Measurements from ENCODE around the gene FGF12. TPM values are rescaled to one million over a fixed set of nuclear protein-coding genes. Genes with fewer than 3 reads are reported as not detected.

FGF12 gene
- total RNA-seq, 3 donors from 2014 or later = 0.44 to 2.1 (median 0.66) TPM

- H3K36me3 ChIP-seq = no peaks in the 10 kb centered on the region
- intact Hi-C loops (cut with DNase I; ENCODE audit: low total_unique reads) = no loop called here
Measured at GRCh38 chr3:192490720-192491119, 236.6 kb downstream of the FGF12 start.

GRCh38 chr3:192489579-192489978 lies 237.8 kb downstream of the FGF12 start:
- H3K27me3 ChIP-seq = no peaks in the 10 kb centered on the region
- no peak for TF ChIP-seq POLR2A (IDR thresholded peaks at IDR 0.05)
- no peak for TF ChIP-seq CTCF (IDR thresholded peaks at IDR 0.05)
- no peak for TF ChIP-seq POLR2AphosphoS5 (IDR thresholded peaks at IDR 0.05)
- intact Hi-C loops (cut with DNase I; ENCODE audit: low total_unique reads) = no loop called here
- H3K9me3 ChIP-seq = no peaks in the 10 kb centered on the region
- no peaks in the 10 kb centered on the region for H3K4me1 ChIP-seq
- no peak overlapping the region for H3K4me3 ChIP-seq
- DNase-seq (ENCODE audit: low spot score in 2 of 2) = no peak
- H3K27ac ChIP-seq = no peak overlapping the region
- no peaks in the 10 kb centered on the region for H3K36me3 ChIP-seq

More at GRCh38 chr3:192490720-192491119, 236.6 kb downstream of the FGF12 start:
- DNase-seq (ENCODE audit: low spot score in 2 of 2) = no peak
- TF ChIP-seq POLR2A (IDR thresholded peaks at IDR 0.05) (no peak), CTCF (IDR thresholded peaks at IDR 0.05) (no peak), POLR2AphosphoS5 (IDR thresholded peaks at IDR 0.05) (no peak)
- no peaks in the 10 kb centered on the region for H3K9me3 ChIP-seq
- no peaks in the 10 kb centered on the region for H3K27me3 ChIP-seq
- H3K4me1 ChIP-seq = no peaks in the 10 kb centered on the region
- no peak overlapping the region for H3K27ac ChIP-seq
- no peak overlapping the region for H3K4me3 ChIP-seq

DNA sequence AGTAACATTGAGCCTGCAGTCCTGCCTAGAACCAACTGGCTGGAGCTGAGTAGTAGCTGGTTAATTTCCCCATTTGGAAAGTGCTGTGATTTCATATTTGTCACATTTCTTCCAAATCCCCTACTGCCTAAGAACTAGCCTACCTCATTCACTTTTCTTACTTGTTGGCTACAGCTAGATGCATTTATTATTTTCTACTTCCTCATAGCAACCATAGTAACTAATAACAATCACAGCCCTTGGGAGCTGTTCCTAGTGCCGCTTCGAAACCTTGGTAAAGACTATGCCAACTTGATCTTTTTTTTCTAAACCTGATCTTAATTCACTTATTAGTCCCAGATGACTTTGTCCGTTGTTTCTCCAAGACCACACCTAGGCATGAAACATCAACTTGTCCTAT lies 240.3 kb downstream of the FGF12 start:
- no peak overlapping the region for H3K4me3 ChIP-seq
- H3K27me3 ChIP-seq = no peaks in the 10 kb centered on the region
- H3K4me1 ChIP-seq = no peaks in the 10 kb centered on the region
- no peaks in the 10 kb centered on the region for H3K36me3 ChIP-seq
- no peak for TF ChIP-seq POLR2A (IDR thresholded peaks at IDR 0.05)
- no peak for DNase-seq (ENCODE audit: low spot score in 2 of 2)
- intact Hi-C loops (cut with DNase I; ENCODE audit: low total_unique reads) = no loop called here
- no peak overlapping the region for H3K27ac ChIP-seq
- no peaks in the 10 kb centered on the region for H3K9me3 ChIP-seq

GRCh38 chr3:192482809-192483208 lies 244.5 kb downstream of the FGF12 start:
- DNase-seq (ENCODE audit: low spot score in 2 of 2) = no peak
- intact Hi-C loops (cut with DNase I; ENCODE audit: low total_unique reads) = no loop called here
- no peaks in the 10 kb centered on the region for H3K4me1 ChIP-seq
- H3K9me3 ChIP-seq = no peaks in the 10 kb centered on the region
- H3K4me3 ChIP-seq = peak overlapping the region in 1 of 3 donors; percentile 6
- no peak overlapping the region for H3K27ac ChIP-seq
- H3K36me3 ChIP-seq = no peaks in the 10 kb centered on the region
- no peaks in the 10 kb centered on the region for H3K27me3 ChIP-seq
- no peak for TF ChIP-seq POLR2A (IDR thresholded peaks at IDR 0.05)
- no peak for TF ChIP-seq POLR2AphosphoS5 (IDR thresholded peaks at IDR 0.05)
- no peak for TF ChIP-seq CTCF (IDR thresholded peaks at IDR 0.05)

DNA sequence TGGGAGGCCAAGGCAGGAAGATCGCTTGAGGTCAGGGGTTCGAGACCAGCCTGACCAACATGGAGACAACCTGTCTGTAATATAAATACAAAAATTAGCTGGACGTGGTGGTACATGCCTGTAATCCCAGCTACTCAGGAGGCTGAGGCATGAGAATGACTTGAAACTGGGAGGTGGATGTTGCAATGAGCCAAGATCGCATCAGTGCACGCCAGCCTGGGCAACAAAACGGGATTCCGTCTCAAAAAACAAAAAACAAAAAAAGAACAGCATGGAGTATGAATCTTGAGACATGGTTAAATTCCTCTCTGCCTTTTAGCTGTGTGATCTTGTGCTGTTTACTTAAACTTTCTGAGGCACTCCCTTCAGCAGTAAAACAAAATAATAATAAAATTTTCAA lies 244.9 kb downstream of the FGF12 start:
- no peak for TF ChIP-seq POLR2A (IDR thresholded peaks at IDR 0.05)
- Histone ChIP-seq H3K27ac (no peak overlapping the region), H3K36me3 (no peaks in the 10 kb centered on the region), H3K27me3 (no peaks in the 10 kb centered on the region), H3K4me3 (no peak overlapping the region), H3K9me3 (no peaks in the 10 kb centered on the region), H3K4me1 (no peaks in the 10 kb centered on the region)
- intact Hi-C loops (cut with DNase I; ENCODE audit: low total_unique reads) = no loop called here
- DNase-seq (ENCODE audit: low spot score in 2 of 2) = no peak

- Histone ChIP-seq H3K27ac (no peak overlapping the region), H3K4me3 (no peak overlapping the region), H3K27me3 (no peaks in the 10 kb centered on the region), H3K36me3 (no peaks in the 10 kb centered on the region), H3K4me1 (no peaks in the 10 kb centered on the region), H3K9me3 (no peaks in the 10 kb centered on the region)
- no peak for TF ChIP-seq POLR2A (IDR thresholded peaks at IDR 0.05)
- TF ChIP-seq POLR2AphosphoS5 (IDR thresholded peaks at IDR 0.05) = no peak
- TF ChIP-seq CTCF (IDR thresholded peaks at IDR 0.05) = no peak
- intact Hi-C loops (cut with DNase I; ENCODE audit: low total_unique reads) = no loop called here
- DNase-seq (ENCODE audit: low spot score in 2 of 2) = no peak
Measured at GRCh38 chr3:192481638-192482037, 245.7 kb downstream of the FGF12 start.

All from breast epithelium (tissue), 4 donors.